DMS153 (cell line): ENCODE results near the gene FTCDNL1.

Source experiments
- DNase-seq: peaks from one replicate; lab custom pipeline; 2025; lab: John Stamatoyannopoulos, UW

Gene FTCDNL1

DNA sequence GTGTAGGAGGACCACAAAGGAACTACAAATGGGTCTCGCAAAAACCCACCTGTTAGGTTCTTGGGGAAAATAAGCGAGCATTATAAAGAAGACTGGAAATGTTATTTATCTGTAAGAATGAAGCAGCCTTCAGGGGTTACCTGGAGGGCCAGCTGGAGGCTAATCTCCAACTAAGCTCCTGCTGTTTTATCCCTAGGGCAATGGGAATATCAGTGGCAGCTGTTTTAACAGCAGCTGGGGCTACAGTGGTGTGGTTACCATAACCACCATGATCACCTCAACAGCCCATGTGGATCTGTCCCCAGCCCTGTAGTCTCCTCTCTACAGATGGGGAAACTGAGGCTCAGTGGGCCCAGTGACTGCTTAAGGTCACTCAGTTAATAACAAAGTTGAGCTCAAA is 108.1 kb downstream of the FTCDNL1 start:
- DNase-seq: no peak

DNA sequence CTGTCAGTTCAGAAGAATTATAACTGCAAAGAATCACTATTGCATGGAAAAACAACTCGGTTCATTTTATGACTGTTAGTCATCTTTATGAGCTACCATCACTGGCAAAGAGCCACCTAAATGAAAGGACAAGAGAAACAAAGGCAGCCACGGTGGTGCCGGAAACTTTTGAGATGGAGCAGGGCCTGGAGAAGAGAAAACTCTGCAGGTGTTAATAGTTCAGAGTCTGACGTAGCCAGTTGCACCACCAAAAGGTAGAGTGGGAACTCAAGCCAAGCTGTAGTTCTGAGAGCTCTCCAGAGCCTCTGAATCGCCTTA is 110.9 kb downstream of the FTCDNL1 start:
- DNase-seq: no peak

DNA sequence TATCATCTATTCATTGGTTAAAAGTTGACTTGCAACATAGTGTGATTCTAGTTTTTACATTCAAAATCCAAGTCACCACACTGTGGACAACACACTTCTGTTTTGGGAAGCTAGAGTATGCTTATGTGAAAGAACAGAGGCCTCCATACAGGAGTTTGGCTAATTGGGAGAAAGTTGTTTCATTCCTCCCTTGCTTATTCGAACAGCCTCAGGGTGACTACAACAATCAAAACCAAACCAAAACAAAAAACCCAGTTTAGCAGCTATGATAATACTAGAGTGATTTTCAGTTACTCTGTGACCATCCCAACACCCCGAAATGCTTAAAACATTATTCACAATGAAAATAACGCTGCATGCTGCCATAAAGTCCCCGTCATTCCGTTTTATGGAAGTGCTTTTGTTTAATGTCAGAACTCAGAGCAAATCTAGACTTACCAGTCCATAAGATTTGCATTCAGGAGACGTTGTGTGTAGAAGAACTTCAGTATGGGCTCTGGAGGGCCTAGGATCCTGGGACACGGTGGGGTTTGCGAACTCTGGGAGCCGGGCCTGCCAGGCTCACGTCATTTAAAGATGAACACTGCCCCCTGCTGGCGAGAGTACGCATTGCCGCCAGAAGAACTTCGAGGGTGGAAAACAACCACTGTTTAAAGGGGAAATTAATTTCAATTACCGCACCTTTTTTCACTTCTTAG is 111.4 kb downstream of the FTCDNL1 start:
- no peak for DNase-seq

DNA sequence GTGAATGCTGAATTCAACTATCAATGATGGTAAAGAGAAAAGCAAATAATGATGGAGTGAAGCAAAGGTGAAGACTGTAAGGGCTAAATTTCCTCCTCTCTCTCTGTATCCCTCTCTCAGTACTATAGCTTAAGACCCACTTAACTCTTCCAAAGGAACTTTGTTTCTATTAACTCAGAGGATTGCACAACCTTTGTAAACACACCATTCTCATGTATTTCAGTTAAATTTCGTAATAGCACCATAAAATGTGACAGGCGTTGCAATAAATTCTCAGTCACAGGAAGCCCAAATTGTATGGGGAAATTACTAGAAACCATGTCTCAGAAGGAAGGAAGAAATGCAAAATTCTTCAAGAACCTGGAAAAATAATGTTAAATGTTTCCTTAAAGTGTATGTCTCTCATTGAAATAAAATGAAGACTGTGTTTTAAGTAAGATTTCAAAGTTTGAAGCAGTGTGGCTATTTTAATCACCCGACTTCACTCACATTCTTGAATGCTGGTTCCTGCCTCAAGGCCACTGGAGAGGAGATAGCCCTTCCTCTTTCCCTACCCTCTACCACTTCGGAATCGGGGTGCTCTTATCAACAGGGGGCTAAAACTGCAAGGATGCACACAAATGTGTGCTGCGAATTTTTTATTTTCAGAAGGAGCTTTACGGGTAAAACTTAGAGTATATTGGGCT is 112.1 kb downstream of the FTCDNL1 start:
- no peak for DNase-seq

DNA sequence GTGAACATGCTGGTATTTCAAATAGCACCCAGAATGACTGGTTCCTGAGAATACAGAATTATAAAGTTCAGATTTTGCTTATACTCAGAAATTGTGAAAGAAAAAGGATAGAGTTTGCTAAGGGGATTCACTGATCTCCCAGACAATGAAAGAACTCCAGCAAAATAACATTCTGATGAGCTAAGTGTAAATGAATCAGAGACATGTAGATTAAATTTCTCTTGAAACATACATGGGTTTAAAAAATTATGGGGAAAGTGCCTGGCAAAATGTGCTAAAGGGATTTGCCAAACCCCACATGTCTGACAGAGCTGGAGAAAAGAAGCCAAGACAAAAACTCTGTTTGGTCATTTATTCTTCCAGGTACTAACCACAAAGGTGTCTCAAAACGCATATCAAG is 116.3 kb downstream of the FTCDNL1 start:
- DNase-seq: no peak

DNA sequence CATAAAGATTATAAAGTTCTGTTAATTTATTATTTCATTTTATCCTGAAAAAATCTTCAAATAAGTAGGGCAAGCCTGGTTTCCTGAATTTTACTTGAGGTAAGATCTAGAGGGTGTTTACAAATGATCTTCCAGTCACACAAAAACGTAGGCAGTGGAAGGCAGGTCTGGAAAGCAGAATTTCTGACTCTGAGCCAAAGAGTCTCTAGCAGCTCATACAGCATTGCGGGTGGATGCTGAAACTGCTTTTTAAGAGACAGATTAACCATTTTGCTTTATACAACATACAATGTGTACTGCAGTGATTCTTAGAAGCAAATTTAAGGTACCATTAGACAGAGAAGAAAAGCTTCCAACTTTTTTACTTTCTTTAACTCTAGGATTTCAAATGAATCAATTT is 117.0 kb downstream of the FTCDNL1 start:
- no peak for DNase-seq

DNA sequence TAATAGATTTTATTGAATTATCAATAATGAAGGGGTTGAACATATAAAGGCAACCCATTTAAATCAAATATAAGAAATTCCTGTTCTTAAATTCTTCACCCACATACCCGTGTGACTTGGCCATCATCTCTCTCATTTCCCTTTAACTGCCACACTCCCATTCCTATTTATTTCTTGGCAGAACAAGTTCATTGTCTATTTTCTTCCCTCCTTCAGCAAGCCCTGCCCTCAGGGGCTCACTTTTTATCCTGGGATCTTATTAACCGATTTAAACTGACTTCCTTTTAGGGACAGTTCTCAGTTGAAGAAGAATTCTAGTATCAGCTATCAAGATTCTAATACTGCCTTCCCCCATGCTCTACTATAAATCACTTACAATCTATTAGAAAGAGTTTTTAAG is 123.2 kb downstream of the FTCDNL1 start:
- DNase-seq: no peak

DNA sequence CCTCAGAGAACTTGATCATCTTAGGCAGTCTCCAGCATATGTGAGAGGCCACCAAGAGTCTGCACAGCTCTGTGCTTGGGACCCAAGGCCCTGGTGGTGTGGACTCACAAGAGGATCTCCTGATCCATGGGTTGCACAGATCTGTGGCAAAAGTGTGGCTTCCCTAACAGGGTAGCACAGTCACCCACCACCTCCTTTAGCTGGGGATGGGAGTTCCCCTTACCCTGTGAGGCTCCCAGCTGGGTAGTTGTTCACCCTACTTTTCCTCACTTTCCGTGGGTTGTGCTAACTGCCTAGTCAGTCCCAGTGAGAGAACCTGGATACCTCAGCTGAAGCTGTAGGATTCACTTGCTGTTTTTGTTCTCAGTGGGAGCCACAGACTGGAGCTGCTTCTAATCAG is 123.7 kb downstream of the FTCDNL1 start:
- no peak for DNase-seq

DNA sequence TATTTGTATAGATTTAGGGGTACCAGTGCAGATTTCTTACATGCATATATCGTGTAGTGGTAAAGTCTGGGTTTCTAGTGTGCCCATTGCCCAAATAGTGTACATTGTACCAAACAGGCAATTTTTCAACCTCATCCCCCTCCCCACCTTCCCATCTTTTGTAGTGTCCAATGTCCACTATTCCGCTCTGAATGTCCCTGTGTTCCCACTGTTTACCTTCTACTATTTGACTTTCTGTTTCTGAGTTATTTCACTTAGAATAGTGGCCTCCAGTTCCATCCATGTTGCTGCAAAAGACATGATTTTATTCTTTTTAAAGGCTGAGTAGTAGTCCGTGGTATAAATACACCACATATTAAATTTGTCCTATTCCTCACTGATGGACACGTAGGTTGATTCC is 132.9 kb downstream of the FTCDNL1 start:
- no peak for DNase-seq

DNA sequence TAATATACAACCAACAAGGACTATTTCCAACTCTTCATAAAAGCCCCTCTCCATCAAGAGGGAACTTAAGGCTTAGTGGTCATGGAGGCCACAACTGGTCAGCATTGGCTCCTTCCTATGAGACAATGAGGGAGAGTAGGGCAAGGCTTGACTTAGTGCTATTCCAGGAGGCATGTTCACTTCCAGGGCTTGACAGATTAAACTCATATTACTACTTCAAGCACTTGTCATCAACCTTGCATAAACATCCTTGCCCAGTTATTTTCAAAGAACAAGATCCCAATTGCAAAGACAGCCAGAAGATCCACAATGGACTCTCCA is 133.4 kb downstream of the FTCDNL1 start:
- no peak for DNase-seq

DNA sequence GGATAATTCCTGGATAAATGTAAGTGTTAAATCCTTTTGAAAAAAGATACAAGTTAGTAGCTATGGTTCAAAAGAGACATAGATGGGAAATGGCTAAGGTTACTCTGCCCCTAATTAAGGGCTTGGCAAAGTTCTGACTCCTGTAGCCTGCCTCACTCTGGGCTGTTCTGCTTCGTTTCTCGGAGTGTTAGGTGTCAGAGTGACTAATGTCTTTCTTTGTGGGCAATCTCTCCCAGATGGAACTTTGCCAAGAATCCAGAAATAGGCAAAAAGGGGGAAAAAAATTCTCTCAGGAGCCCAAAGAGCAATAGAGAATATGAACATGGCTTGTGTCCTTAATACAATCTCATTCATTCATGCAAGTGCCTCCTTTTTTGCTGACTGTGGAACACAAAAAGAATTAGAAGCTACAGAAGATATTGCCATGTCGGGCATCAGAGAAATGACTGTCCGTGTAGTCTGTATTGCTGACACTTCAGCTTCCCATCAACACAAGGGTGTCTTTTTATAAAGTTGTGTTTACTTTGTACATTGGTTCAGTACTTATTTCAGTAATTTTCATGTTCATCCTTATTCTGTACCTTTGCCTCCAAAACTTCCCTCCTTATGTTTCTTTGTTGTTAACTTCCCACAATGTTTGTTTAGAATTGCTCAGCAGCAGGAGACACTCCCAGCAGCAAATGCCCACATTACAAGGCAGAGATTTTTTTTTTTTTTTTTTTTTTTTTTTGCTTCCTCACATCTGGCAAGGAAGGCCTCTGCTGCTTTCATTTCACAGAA is 134.0 kb downstream of the FTCDNL1 start:
- DNase-seq: no peak

DNA sequence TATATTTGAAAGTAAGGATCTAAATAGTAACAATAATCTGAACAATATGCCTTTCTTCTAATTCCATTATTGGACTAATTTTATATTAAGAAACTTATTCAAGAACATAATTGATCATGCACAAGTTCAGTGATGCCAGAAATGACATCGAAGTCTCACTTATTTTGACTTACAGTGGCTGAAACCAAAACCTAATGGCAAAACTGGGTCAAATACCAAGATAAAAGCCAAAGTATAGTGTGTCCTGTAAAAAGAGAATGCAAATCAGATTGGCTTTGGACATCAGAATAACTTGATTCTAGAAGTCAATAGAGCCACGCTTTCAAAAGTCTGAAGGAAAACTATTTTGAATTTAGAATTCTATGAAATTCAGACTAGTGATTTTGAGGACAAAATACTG is 137.2 kb downstream of the FTCDNL1 start:
- DNase-seq: no peak

DNA sequence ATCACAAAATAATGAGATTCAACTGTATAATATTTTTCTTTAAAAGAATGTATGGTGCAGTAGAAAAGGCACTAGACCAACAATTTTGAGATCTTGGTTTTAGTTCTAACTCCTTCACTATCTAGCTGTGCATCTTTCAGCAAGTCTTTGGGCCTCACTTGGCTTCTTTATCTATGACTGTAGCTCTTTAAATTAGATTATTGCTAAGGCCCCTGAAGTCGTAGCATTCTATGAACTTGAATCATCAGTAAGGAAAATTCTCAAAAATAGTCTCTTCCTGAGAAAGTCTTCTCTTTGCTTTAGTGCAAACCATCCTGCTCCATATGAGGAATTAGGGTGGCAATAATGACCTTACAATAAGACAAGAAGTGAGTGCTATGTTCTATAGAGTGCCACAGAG is 140.4 kb downstream of the FTCDNL1 start:
- no peak for DNase-seq
